DND-41 (cell line): ENCODE measurements around the gene LYRM1.

ENCODE experiments used
- ATAC-seq: fragments of 200-7000 bp; cut with Tn5 transposase; 3 replicates; pipeline ENCODE4 v1.9.1; 2021; ENCODE audit warnings: low read depth; ENCODE audit not compliant: insufficient read depth
- DNase-seq: peaks from one replicate; pipeline ENCODE4 v3.0.0-alpha.2; 2020
- H2AFZ ChIP-seq: 2 replicates; pipeline ENCODE4 v1.6.0; 2012; ENCODE audit warnings: low read depth, low read length
- H3K27ac ChIP-seq: 2 replicates; pipeline ENCODE4 v1.5.1; 2012; ENCODE audit warnings: low read length, inconsistent platforms
- H3K27me3 ChIP-seq: fragments of 200-600 bp; sonication (generic); 2 replicates; pipeline ENCODE4 v1.6.0; 2012; ENCODE audit warnings: low read length, mild to moderate bottlenecking, inconsistent platforms; ENCODE audit not compliant: insufficient read depth, poor library complexity
- H3K36me3 ChIP-seq: 2 replicates; pipeline ENCODE4 v1.5.1; 2012; ENCODE audit warnings: low read length, inconsistent platforms; ENCODE audit not compliant: insufficient read depth
- H3K4me1 ChIP-seq: 2 replicates; pipeline ENCODE4 v1.5.1; 2012; ENCODE audit warnings: mild to moderate bottlenecking, low read length; ENCODE audit not compliant: insufficient read depth
- H3K4me2 ChIP-seq: 2 replicates; pipeline ENCODE4 v1.6.0; 2012; ENCODE audit warnings: mild to moderate bottlenecking, moderate library complexity, low read length, inconsistent platforms; ENCODE audit not compliant: insufficient read depth
- H3K4me3 ChIP-seq, 2 experiments: fragments of 200-600 bp in 1 of 2; shearing (Covaris generic) in 1 of 2; 2 replicates each; pipeline ENCODE4 v1.5.1; 2012 to 2016; ENCODE audit warnings: inconsistent platforms in 2 of 2, low read length in 2 of 2, mild to moderate bottlenecking in 2 of 2, low read depth in 1 of 2, moderate library complexity in 1 of 2
- H3K79me2 ChIP-seq: 2 replicates; pipeline ENCODE4 v1.6.0; 2012; ENCODE audit warnings: low read length, inconsistent platforms; ENCODE audit not compliant: insufficient read depth
- H3K9ac ChIP-seq: 2 replicates; pipeline ENCODE4 v1.6.0; 2012; ENCODE audit warnings: low read depth, mild to moderate bottlenecking, inconsistent platforms, low read length, moderate library complexity
- H3K9me3 ChIP-seq: 2 replicates; pipeline ENCODE4 v1.5.1; 2012; ENCODE audit warnings: low read length, moderate library complexity, mild to moderate bottlenecking, inconsistent platforms; ENCODE audit not compliant: insufficient read depth, severe bottlenecking
- H4K20me1 ChIP-seq: 2 replicates; pipeline ENCODE4 v1.6.0; 2012; ENCODE audit warnings: low read length; ENCODE audit not compliant: insufficient read depth
- EZH2 ChIP-seq: IDR thresholded peaks from 3 replicates; pipeline ENCODE4 v1.6.1; 2012; ENCODE audit warnings: borderline replicate concordance, low read depth, mild to moderate bottlenecking, moderate library complexity, low read length, inconsistent platforms; ENCODE audit not compliant: severe bottlenecking
- TF ChIP-seq, protein P1 (sequence below): IDR thresholded peaks from 2 replicates; pipeline ENCODE4 v1.5.1; 2012; ENCODE audit warnings: borderline replicate concordance, low read length, moderate library complexity, mild to moderate bottlenecking; ENCODE audit not compliant: poor library complexity, severe bottlenecking; ENCODE audit errors: extremely low read depth

LYRM1 gene

DNA sequence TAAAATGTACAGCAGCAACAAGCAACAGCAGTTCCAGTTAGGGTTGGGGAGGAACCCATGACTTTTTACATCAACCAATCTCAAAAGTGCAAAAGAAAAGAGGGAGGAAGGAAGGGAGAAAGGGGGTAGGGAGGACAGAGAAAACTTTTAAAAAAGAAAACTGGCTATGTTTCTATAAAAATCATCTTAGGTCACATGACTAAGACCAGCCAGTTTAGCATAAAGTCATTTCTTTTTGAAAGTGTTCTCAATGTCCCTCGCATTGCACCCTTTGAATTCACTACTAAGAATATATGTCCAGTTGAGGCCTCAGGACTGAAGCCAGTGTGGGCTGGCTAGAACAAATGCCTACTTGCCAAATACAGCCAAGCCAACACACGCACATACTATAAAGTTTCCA is 29.3 kb upstream of the LYRM1 start:
- ATAC-seq (no peak), DNase-seq (no peak)
- Histone ChIP-seq H3K27me3 (no peaks in the 10 kb centered on the region), H3K4me3 (no peak overlapping the region), H3K4me1 (0 out of 2 replicates have a peak, but pooled peaks cover 3% of the 10 kb centered on the region), H3K4me2 (no peak overlapping the region), H3K79me2 (no peaks in the 10 kb centered on the region; the same call in 1 of the 2 replicates), H2AFZ (no peak overlapping the region), H3K27ac (no peak overlapping the region), H4K20me1 (peaks cover 22% of the 10 kb centered on the region), H3K9me3 (no peaks in the 10 kb centered on the region), H3K36me3 (no peaks in the 10 kb centered on the region), H3K9ac (no peak overlapping the region)
- TF ChIP-seq EZH2 = no peak
- TF ChIP-seq, protein P1, sequence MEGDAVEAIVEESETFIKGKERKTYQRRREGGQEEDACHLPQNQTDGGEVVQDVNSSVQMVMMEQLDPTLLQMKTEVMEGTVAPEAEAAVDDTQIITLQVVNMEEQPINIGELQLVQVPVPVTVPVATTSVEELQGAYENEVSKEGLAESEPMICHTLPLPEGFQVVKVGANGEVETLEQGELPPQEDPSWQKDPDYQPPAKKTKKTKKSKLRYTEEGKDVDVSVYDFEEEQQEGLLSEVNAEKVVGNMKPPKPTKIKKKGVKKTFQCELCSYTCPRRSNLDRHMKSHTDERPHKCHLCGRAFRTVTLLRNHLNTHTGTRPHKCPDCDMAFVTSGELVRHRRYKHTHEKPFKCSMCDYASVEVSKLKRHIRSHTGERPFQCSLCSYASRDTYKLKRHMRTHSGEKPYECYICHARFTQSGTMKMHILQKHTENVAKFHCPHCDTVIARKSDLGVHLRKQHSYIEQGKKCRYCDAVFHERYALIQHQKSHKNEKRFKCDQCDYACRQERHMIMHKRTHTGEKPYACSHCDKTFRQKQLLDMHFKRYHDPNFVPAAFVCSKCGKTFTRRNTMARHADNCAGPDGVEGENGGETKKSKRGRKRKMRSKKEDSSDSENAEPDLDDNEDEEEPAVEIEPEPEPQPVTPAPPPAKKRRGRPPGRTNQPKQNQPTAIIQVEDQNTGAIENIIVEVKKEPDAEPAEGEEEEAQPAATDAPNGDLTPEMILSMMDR = no peak

DNA sequence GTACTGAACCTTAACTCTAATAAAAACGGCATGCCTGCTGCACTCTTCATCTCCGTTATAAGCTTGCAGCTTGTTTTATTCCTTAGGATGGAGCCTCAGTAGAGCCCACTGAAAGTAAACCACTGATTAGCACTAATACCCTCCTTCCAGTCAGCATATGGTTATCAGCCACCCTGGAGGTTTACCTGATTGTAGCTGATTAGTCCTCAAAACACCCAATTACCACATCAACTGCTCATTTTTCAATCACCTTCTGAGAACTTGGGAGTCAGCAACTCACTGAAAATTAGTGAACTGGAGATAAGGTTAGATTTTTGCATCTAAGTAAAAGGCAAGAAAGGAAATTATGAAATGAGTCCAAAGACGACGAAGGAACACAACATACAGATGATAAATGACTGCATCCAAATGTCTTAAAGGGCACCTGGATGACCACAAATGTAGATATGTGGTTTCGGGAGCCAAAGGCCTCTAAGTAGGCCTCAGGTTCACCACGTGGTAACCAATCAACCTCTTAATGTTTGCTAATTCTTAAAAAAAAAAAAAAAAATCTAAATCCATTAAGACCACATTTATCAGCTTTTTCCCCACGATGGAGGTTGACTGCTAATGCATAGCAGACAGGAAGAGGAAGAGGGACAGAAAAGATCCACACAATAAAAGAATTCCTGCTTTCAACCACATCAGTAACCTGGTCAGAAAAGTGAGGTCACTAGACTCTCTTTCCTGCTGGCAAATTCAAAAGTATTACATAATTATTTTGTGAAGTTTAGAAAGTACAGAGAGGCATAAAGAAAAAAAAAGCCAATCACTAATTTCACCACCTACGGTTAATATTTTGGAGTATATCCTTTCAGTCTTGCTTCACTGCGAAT is 28.4 kb upstream of the LYRM1 start:
- no peak overlapping the region for H3K27ac ChIP-seq
- H2AFZ ChIP-seq = no peak overlapping the region
- no peak for TF ChIP-seq EZH2
- TF ChIP-seq, protein P1 = no peak
- no peak for ATAC-seq
- no peaks in the 10 kb centered on the region for H3K27me3 ChIP-seq
- no peaks in the 10 kb centered on the region for H3K36me3 ChIP-seq
- 0 out of 2 replicates have a peak, but pooled peaks cover 3% of the 10 kb centered on the region for H3K4me1 ChIP-seq
- no peak for DNase-seq
- no peak overlapping the region for H3K9ac ChIP-seq
- no peak overlapping the region for H3K4me2 ChIP-seq
- no peaks in the 10 kb centered on the region; the same call in 1 of the 2 replicates for H3K79me2 ChIP-seq
- H3K9me3 ChIP-seq = no peaks in the 10 kb centered on the region
- H3K4me3 ChIP-seq = no peak overlapping the region
- peaks cover 21% of the 10 kb centered on the region for H4K20me1 ChIP-seq

DNA sequence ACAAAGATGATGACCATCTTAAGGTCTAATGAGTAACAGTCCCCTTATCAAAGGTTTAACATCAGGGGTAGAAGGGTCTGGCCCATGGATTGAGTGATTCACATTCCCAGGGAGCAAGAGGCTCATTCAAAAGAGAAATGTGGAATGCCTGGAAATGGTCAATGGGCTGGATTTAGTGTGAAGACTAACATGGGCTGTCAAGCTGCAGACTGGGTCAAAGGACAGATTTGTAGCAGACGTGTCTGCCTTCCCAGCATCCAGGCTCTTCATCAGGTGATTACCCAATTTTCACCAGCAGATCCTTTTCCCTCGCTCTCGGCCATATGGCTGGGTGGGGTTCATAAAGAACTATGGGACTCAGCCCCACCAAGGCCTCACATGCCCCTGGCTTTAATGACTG is 27.2 kb upstream of the LYRM1 start:
- no peak for TF ChIP-seq EZH2
- TF ChIP-seq, protein P1 = no peak
- Histone ChIP-seq H2AFZ (no peak overlapping the region), H3K4me3 (no peak overlapping the region), H3K4me2 (no peak overlapping the region), H3K9me3 (no peaks in the 10 kb centered on the region), H3K9ac (no peak overlapping the region), H3K27ac (no peak overlapping the region), H3K79me2 (no peaks in the 10 kb centered on the region; the same call in 1 of the 2 replicates), H3K27me3 (no peaks in the 10 kb centered on the region), H3K4me1 (0 out of 2 replicates have a peak, but pooled peaks cover 3% of the 10 kb centered on the region), H3K36me3 (no peaks in the 10 kb centered on the region), H4K20me1 (peaks cover 18% of the 10 kb centered on the region)
- ATAC-seq (no peak), DNase-seq (no peak)
